Neural cell (in vitro differentiated cells): ENCODE data around the gene CDT1.

Experiments used
- CTCF ChIP-seq: fragments of 450-650 bp; IDR thresholded peaks from 2 replicates; pipeline ENCODE4 v1.5.1; 2014; ENCODE audit warnings: antibody characterized with exemption, mild to moderate bottlenecking, moderate library complexity; ENCODE audit not compliant: poor library complexity, severe bottlenecking
- EP300 ChIP-seq: fragments of 450-650 bp; conservative IDR thresholded peaks from 2 replicates; pipeline ENCODE4 v1.6.1; 2014; ENCODE audit warnings: antibody characterized with exemption, mild to moderate bottlenecking, moderate library complexity; ENCODE audit not compliant: poor library complexity, severe bottlenecking
- EZH2 ChIP-seq: fragments of 200-600, 300-800 bp; shearing (Covaris generic), sonication (generic); IDR thresholded peaks from 2 replicates; pipeline ENCODE4 v1.6.1; 2014; ENCODE audit warnings: antibody characterized with exemption, low read length, borderline replicate concordance, mild to moderate bottlenecking; ENCODE audit not compliant: insufficient read depth, poor library complexity, severe bottlenecking
- MXI1 ChIP-seq: fragments of 450-650 bp; conservative IDR thresholded peaks from 2 replicates; pipeline ENCODE4 v1.6.1; 2014; ENCODE audit warnings: antibody characterized with exemption, mild to moderate bottlenecking; ENCODE audit not compliant: poor library complexity, severe bottlenecking
- POLR2AphosphoS5 ChIP-seq: IDR thresholded peaks from 2 replicates; pipeline ENCODE4 v1.6.1; 2012
- RAD21 ChIP-seq: fragments of 450-650 bp; conservative IDR thresholded peaks from 2 replicates; pipeline ENCODE4 v1.6.1; 2014; ENCODE audit warnings: antibody characterized with exemption, mild to moderate bottlenecking, moderate library complexity
- SMC3 ChIP-seq: fragments of 450-650 bp; conservative IDR thresholded peaks from 2 replicates; pipeline ENCODE4 v1.6.1; 2014; ENCODE audit warnings: antibody characterized with exemption, mild to moderate bottlenecking, moderate library complexity; ENCODE audit not compliant: poor library complexity
- TAF1 ChIP-seq: IDR thresholded peaks from 2 replicates; pipeline ENCODE4 v1.6.1; 2012; ENCODE audit warnings: low read depth

- no peak for TF ChIP-seq POLR2AphosphoS5
- no peak for TF ChIP-seq CTCF
- no peak for TF ChIP-seq EP300
- TF ChIP-seq SMC3, result no peak
- TF ChIP-seq EZH2, result no peak
- TF ChIP-seq RAD21, result no peak
- TF ChIP-seq TAF1, result no peak
- no peak for TF ChIP-seq MXI1
Observed at GRCh38 chr16:88813269-88814143, 9.9 kb downstream of the CDT1 start.
